ENCODE measurements around the gene FAM50B.

Gene FAM50B

DNA sequence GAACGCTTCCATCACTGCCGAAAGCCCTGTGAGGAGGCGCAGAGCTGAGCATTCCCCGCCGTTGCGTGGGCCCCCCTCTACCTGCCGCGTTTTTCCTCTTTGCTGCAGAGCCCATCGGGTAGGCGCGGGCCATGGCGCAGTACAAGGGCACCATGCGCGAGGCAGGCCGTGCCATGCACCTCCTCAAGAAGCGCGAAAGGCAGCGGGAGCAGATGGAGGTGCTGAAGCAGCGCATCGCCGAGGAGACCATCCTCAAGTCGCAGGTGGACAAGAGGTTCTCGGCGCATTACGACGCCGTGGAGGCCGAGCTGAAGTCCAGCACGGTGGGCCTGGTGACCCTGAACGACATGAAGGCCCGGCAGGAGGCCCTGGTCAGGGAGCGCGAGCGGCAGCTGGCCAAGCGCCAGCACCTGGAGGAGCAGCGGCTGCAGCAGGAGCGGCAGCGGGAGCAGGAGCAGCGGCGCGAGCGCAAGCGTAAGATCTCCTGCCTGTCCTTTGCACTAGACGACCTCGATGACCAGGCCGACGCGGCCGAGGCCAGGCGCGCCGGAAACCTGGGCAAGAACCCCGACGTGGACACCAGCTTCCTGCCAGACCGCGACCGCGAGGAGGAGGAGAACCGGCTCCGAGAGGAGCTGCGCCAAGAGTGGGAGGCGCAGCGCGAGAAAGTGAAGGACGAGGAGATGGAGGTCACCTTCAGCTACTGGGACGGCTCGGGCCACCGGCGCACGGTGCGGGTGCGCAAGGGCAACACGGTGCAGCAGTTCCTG is 693 bp downstream of the FAM50B start:
- no peak for FAIRE-seq
- TF ChIP-seq, protein P1, sequence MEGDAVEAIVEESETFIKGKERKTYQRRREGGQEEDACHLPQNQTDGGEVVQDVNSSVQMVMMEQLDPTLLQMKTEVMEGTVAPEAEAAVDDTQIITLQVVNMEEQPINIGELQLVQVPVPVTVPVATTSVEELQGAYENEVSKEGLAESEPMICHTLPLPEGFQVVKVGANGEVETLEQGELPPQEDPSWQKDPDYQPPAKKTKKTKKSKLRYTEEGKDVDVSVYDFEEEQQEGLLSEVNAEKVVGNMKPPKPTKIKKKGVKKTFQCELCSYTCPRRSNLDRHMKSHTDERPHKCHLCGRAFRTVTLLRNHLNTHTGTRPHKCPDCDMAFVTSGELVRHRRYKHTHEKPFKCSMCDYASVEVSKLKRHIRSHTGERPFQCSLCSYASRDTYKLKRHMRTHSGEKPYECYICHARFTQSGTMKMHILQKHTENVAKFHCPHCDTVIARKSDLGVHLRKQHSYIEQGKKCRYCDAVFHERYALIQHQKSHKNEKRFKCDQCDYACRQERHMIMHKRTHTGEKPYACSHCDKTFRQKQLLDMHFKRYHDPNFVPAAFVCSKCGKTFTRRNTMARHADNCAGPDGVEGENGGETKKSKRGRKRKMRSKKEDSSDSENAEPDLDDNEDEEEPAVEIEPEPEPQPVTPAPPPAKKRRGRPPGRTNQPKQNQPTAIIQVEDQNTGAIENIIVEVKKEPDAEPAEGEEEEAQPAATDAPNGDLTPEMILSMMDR (IDR thresholded peaks at IDR 0.05; ENCODE audit: insufficient read depth, missing control alignments), result no peak
- DNase-seq (ENCODE audit: insufficient read length, low spot score), result no peak

DNA sequence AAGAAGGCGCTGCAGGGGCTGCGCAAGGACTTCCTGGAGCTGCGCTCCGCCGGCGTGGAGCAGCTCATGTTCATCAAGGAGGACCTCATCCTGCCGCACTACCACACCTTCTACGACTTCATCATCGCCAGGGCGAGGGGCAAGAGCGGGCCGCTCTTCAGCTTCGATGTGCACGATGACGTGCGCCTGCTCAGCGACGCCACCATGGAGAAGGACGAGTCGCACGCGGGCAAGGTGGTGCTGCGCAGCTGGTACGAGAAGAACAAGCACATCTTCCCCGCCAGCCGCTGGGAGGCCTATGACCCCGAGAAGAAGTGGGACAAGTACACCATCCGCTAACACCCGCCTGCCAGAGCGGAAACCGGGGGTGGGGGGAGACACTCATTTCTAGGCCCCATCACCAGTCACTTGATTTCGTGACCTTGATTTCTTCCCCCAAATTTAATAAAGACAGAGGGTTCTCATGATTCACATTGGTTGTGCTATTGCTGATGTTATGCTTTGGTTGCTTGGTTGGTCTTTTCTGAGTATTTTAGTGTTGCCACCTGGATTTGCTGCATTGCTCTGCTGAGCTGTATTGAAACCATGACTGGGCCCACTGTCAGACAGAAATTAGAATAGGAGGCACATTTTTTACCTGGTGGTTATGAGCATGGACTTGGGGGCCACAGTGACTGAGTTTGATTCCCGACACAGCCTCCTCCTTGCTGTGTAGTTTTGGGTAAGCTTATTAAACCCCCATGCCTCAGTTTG is 1.5 kb downstream of the FAM50B start:
- no peak for DNase-seq (ENCODE audit: insufficient read length, low spot score)
- FAIRE-seq, result no peak
- TF ChIP-seq, protein P1 (IDR thresholded peaks at IDR 0.05; ENCODE audit: insufficient read depth, missing control alignments), result no peak

DNA sequence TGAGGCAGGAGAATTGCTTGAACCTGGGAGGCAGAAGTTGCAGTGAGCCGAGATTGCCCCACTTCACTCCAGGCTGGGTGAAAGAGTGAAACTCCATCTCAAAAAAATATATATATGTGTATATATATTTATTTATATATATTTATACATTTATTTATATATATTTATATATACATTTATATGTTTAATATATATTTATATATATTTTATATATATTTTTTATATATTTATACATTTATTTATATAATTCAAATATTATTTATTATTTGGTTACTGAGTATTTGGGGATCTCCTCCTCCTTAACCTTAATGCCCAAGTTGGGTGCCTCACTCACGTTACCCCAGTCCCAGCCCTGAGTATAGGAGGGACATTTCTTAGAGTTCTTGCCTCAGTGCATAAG is 2.7 kb downstream of the FAM50B start:
- TF ChIP-seq, protein P1 (IDR thresholded peaks at IDR 0.05; ENCODE audit: insufficient read depth, missing control alignments), result no peak
- FAIRE-seq (no peak), DNase-seq (ENCODE audit: insufficient read length, low spot score) (no peak)

DNA sequence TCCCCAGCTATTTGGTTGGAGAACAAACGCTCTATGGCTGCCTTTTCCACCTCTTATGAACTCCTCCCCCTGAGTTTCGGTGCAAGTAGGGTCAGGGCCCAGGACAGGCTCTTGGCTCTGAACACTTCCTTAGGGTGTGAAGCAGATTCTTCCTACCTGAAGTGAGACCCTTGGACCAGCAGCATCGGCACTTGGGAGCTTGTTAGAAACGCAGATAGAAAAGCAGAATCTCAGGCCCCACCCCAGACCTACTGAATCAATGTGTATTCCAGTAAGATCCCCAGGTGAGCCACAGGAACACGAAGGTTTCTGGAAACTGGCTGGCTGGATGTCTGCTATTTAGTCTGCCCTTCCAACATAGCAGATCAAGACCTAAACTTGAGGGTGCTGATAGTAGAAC is 3.2 kb downstream of the FAM50B start:
- DNase-seq (ENCODE audit: insufficient read length, low spot score), result no peak
- TF ChIP-seq, protein P1 (IDR thresholded peaks at IDR 0.05; ENCODE audit: insufficient read depth, missing control alignments), result no peak
- FAIRE-seq, result no peak

DNA sequence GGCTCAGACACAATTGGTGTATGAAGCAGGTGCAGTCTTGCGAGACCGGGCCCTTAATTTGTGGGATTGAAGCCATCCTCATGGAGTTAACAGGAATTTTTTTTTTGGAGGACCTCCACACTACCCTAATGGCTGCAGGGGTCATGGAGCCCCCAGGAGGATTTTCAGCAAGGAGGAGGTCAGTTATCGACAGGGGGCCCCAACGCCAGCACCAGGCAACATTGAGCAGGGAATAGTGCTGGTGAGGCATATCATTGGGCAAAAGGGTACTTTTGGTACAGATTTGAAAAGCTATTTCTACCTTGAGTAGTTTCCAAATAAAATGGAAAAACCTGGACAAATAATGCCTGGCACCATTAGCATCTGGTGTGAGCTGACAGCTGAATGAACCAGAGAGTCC is 6.7 kb downstream of the FAM50B start:
- TF ChIP-seq, protein P1 (IDR thresholded peaks at IDR 0.05; ENCODE audit: insufficient read depth, missing control alignments), result no peak
- DNase-seq (ENCODE audit: insufficient read length, low spot score) (no peak), FAIRE-seq (no peak)

DNA sequence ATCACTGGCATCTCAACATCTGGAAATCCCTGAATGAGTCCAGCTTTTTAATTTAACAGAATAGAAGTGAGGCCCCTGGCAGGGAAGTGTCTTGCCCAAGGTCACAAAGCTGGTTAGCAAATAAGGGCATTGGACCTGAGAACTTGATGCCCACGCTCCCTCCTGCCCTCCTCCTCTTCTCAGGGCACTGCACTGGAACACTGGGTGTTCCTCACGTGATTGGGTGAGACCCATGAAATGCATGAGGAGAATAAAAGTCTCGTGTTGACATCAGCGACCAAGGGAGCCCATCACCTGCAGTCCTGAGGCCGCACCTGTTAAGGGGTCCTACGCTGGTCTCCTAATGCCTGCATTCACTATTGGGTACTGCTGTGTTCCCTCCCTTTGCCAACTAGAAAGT is 7.4 kb downstream of the FAM50B start:
- TF ChIP-seq, protein P1 (IDR thresholded peaks at IDR 0.05; ENCODE audit: insufficient read depth, missing control alignments), result no peak
- DNase-seq (ENCODE audit: insufficient read length, low spot score), result no peak
- FAIRE-seq, result no peak
